ENCODE measurements around the gene FMNL2. TPM values are rescaled to one million over a fixed set of nuclear protein-coding genes. Genes with fewer than 3 reads are reported as not detected.

FMNL2 gene
- total and polyA plus RNA-seq, 8 donors = 7.8 to 100.0 (median 36.5) TPM

DNA sequence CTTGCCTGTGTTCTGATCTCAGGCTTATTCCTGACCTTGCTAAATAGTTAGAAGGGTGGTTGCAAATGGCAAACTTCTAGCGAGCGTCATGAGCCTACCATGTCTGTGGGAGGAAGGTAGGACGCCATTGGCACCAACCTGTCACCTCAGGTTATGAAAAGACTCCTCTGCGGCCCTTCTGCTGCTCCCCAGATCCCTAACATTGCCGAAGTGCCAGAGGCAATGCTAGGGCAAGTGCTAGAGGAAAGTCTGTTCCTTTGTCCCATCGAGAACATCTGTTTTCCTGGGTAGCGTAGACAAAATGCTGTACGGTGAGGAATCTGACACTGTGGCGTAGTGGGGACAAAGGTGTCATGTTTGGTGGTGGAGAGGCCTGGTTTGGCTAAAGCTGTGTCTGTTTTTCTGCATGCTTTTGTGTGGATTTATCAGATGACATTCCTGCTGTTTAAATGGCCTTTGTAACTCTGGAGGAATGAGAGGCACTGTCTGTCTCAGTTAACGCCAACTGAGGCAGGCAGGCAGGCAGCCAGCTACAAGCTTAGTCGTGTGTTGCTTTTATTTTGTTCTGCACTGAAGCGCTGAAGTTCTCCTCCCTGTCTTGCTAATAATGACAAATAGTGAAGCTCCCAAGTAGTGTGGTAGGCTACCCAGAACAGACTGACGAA, 288.2 kb downstream of the FMNL2 start:
- H3K9me3 ChIP-seq = no peaks in the 10 kb centered on the region
- DNase-seq = no peak

DNA sequence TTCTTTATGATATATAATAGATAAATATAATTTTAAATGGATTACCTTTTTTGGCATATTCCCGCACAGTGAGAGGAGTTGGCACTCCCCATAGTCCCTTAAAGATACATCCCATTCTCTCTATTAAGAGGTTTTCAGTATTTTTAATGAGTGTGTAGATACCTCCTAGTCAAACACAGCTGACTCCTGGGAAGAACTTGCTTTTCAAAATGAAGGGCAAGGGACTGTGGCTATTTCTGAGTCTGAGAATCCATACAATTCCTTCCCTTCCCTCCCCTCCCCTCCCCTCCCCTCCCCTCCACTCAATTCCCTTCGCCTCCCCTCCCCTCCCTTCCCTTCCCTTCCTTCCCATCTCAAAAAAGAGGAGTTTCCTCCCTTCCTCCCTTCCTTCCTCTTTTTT, 288.8 kb downstream of the FMNL2 start:
- intact Hi-C loops (cut with DNase I; ENCODE audit: low total_unique reads) = loop anchor here (10.0 kb wide), 1 partner anchor 289 kb away; the partner anchor contains the start of gene FMNL2

More for the DNA sequence above, 288.2 kb downstream of the FMNL2 start:
- no peak overlapping the region for H3K4me3 ChIP-seq
- 74 to 81% (median 76%) methylated on average over 13 of the region's 13 CpGs for WGBS, 5 donors
- TF ChIP-seq EP300 (IDR thresholded peaks at IDR 0.05) (no peak), POLR2A (IDR thresholded peaks at IDR 0.05) (no peak), POLR2AphosphoS5 (IDR thresholded peaks at IDR 0.05) (no peak)
- TF ChIP-seq, protein P1, sequence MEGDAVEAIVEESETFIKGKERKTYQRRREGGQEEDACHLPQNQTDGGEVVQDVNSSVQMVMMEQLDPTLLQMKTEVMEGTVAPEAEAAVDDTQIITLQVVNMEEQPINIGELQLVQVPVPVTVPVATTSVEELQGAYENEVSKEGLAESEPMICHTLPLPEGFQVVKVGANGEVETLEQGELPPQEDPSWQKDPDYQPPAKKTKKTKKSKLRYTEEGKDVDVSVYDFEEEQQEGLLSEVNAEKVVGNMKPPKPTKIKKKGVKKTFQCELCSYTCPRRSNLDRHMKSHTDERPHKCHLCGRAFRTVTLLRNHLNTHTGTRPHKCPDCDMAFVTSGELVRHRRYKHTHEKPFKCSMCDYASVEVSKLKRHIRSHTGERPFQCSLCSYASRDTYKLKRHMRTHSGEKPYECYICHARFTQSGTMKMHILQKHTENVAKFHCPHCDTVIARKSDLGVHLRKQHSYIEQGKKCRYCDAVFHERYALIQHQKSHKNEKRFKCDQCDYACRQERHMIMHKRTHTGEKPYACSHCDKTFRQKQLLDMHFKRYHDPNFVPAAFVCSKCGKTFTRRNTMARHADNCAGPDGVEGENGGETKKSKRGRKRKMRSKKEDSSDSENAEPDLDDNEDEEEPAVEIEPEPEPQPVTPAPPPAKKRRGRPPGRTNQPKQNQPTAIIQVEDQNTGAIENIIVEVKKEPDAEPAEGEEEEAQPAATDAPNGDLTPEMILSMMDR (IDR thresholded peaks at IDR 0.05) = no peak
- H3K27ac ChIP-seq = no peak overlapping the region
- no peaks in the 10 kb centered on the region for H3K27me3 ChIP-seq
- intact Hi-C loops (cut with DNase I; ENCODE audit: low total_unique reads) = loop anchor here (10.0 kb wide), 1 partner anchor 288 kb away; the partner anchor contains the start of gene FMNL2
- peaks cover 0 to 48% (median 34%) of the 10 kb centered on the region in 4 donors for H3K36me3 ChIP-seq
- peaks cover 0 to 12% (median 4%) of the 10 kb centered on the region in 4 donors for H3K4me1 ChIP-seq

DNA sequence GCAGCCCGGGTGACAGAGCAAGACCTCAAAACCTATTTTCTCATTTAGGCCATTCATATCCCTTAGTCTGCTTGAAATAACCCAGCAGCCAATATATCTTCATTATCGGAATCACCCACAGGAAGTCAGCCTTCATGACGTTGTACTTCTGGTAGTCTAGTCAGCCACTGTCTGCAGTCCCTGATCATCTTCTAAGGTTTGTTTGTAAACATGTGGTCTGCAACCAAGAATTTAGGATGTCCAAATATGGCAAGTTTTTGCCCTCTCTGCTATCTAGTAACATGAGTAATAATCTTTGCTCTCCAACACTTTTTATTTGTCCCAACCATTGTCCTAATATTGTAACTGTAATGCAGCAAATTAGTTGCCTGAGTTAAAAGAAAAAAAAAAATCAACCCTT, 289.8 kb downstream of the FMNL2 start:
- Histone ChIP-seq H3K27ac (no peak overlapping the region), H3K4me1 (peaks cover 0 to 12% (median 4%) of the 10 kb centered on the region in 4 donors), H3K36me3 (peaks cover 0 to 48% (median 34%) of the 10 kb centered on the region in 4 donors), H3K9me3 (no peaks in the 10 kb centered on the region), H3K4me3 (no peak overlapping the region), H3K27me3 (no peaks in the 10 kb centered on the region)
- DNase-seq = no peak
- intact Hi-C loops (cut with DNase I; ENCODE audit: low total_unique reads) = loop anchor here (10.0 kb wide), 1 partner anchor 290 kb away; the partner anchor contains the start of gene FMNL2
- TF ChIP-seq POLR2A (IDR thresholded peaks at IDR 0.05) (no peak), EP300 (IDR thresholded peaks at IDR 0.05) (no peak), POLR2AphosphoS5 (IDR thresholded peaks at IDR 0.05) (no peak)
- TF ChIP-seq, protein P1 (IDR thresholded peaks at IDR 0.05) = no peak
- 74 to 88% (median 77%) methylated on average over 3 of the region's 3 CpGs for WGBS, 5 donors

More for the DNA sequence above, 288.8 kb downstream of the FMNL2 start:
- TF ChIP-seq POLR2A (IDR thresholded peaks at IDR 0.05) (no peak), POLR2AphosphoS5 (IDR thresholded peaks at IDR 0.05) (no peak), EP300 (IDR thresholded peaks at IDR 0.05) (no peak)
- TF ChIP-seq, protein P1 (IDR thresholded peaks at IDR 0.05) = no peak
- H3K27me3 ChIP-seq = no peaks in the 10 kb centered on the region
- no peak overlapping the region for H3K4me3 ChIP-seq
- no peaks in the 10 kb centered on the region for H3K9me3 ChIP-seq
- peaks cover 0 to 48% (median 35%) of the 10 kb centered on the region in 4 donors for H3K36me3 ChIP-seq
- peaks cover 0 to 12% (median 4%) of the 10 kb centered on the region in 4 donors for H3K4me1 ChIP-seq
- 85 to 100% (median 96%) methylated on average over 1 of the region's 2 CpGs for WGBS, 5 donors
- DNase-seq = no peak
- H3K27ac ChIP-seq = no peak overlapping the region

DNA sequence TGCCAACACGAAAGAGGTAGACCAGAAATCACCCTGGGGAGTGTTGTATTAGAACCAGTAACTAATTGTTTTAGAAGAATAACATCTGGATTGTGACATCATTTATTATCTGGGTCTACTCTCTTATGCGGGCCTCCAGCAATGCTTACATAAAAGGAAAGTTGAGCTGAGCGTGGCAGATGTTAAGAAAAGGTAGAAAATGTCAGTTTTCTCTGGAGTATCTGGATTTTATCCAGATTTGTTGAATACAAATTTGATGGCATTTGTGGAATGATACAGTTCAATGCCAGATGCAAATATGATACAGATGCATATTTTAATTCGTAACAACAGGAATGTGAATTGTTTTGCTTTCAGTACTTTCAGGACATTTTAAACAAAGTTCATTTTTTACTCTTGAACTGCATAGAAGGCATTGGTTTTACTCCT, 292.0 kb downstream of the FMNL2 start:
- no peak for DNase-seq
- H3K4me3 ChIP-seq = no peak overlapping the region
- peaks cover 9 to 45% (median 33%) of the 10 kb centered on the region in 4 donors for H3K36me3 ChIP-seq
- no peaks in the 10 kb centered on the region for H3K27me3 ChIP-seq
- WGBS, 5 donors = 47 to 61% (median 51%) methylated on average over 4 of the region's 4 CpGs
- peaks cover 0 to 12% (median 4%) of the 10 kb centered on the region in 4 donors for H3K4me1 ChIP-seq
- TF ChIP-seq POLR2AphosphoS5 (IDR thresholded peaks at IDR 0.05) (no peak), POLR2A (IDR thresholded peaks at IDR 0.05) (no peak), EP300 (IDR thresholded peaks at IDR 0.05) (no peak)
- TF ChIP-seq, protein P1 (IDR thresholded peaks at IDR 0.05) = no peak
- no peaks in the 10 kb centered on the region for H3K9me3 ChIP-seq
- no peak overlapping the region for H3K27ac ChIP-seq
- intact Hi-C loops (cut with DNase I; ENCODE audit: low total_unique reads) = loop anchor here (10.0 kb wide), 1 partner anchor 292 kb away; the partner anchor contains the start of gene FMNL2

Data from stomach (tissue), 9 donors.